Activated CD4-positive, alpha-beta T cell treated with anti-CD3 and anti-CD28 coated beads for 4 hours (primary cell): ENCODE results near the gene ZNF138.

Experiments used
- DNase-seq, 2 donors: peaks; one replicate each; pipeline ENCODE4 v3.0.0-alpha.2; 2020

ZNF138 gene

DNA sequence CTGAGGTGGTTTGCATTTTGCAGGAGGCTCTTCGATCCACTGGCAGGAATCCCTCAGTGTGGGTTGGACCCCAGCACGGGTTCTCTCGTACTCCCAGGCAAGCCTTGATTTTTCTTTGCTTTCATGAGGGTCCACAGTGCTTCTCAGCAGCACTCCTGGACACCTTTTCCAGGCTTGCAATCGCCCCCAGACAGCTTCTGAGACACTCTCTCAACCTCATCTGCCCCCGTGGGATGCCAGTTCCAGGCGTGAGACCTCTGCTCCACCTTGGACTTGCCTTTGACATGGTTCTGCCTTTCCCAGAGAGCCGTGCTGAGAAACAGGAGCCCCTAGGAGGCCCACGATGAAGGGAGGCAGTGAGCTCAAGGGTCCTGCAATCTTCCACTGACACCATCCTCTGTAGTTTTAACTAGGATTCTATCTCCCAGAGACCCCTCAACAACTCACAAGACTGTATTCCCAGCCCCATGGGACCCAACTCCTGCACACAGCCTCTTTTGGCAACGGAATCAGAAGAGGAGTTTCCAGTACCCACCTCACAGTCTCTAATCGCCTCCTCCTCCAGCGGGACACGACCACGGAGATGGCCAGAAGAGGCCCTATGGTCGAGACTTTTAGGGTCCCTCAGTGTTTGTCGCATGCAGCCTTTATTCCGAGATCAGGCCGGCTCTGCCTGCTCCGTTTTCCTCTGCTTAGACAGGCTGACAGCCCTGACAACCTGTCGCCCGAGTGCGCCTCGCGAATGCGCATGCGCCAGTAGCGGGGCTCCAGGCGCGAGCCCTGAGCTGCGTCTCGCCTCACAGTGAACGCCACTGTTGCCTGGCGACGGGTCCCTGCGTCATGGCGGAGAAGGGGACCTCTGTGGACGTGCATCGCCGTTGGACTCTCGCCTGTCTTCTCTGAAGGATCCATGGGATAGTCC is 82.8 kb downstream of the ZNF138 start:
- peak; percentile 52 to 61 for DNase-seq

DNA sequence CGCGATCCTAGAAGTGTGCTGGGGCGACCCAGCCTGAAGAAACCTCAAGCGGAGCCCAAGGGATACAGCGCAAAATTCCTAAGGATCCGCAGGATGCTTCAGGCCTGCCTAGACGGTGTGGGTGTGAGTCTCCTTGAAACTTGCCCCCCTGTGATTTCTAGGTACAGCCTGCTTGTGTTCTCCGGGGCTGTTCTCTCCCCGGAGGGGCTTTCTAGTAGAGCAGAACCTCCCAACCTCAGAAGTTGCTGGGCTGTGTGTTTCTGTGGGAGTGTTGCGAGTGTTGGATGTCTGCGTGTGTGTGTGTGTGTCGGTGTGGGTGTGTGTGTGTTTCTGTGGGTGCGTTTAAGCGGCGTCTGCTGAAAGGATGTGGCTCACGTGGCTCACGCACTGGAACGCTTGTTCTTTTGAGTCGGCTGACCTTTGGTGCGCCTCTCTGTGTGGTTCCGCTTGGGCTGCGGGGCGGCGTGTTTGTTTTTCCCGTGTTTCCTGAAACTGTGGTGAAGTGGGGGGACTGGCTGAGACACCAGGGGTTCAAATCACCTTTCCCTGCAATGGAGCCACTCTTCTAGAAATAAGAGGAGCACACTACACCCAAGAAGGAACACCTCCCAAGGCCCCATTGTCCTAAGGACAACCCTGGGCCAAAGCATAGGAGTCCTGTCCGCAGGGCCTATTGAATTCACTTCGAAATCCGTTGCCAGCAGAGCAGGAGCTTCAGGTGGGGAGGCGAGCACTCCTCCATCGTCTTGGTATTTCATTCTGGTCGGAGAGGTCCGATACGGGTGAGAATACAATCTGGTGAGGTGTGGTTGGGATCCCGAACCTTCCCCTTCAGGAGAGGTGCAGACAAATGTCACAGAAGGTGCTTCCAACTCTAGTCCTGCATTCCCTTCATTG is 83.7 kb downstream of the ZNF138 start:
- no peak for DNase-seq

DNA sequence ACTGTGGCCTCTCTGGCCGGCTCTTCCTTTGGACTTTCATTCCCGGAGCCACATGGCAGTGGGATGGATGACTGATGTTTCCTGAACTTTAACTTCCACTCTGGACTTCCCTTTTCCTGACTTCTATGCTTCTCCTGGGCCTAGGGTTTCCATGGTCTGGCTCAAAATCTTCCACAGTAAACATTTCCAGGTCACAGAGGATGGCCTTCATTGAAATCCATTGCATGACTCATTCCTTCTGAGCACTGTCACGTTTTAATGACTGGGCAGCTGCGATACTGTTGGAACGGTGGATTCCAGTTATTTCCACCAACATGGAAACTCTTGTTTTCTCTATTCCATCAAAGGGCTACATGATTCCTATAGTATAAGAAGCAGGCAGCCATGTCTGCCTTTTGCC is 84.5 kb downstream of the ZNF138 start:
- DNase-seq, result no peak

DNA sequence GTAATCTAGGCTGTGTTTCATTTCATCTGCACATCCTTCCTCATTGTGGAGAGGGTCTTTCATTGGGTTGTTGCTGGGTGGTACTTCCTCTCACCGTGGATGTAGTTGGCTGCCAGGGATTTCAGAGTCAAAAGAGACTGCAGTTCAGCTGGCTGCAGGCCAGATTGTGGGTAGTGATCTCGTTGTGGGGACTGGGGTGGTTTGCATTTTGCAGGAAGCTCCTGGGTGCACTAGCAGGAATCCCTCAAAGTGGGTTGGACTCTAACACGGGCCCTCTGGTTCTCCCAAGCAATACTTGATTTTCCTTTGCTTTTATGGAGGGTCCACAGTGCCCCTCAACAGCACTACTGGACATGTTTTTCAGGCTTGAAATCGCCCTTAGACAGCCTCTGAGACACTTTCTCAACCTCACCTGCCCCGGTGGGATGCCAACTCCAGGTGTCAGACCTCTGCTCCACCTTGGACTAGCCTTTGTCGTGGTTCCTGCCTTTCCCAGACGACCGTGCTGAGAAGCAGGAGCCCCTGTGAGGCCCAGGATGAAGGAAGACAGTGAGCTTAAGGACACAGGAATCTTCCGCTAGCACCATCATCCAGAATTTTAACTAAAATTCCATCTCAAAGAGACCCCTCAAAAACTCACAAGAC is 85.0 kb downstream of the ZNF138 start:
- no peak for DNase-seq

DNA sequence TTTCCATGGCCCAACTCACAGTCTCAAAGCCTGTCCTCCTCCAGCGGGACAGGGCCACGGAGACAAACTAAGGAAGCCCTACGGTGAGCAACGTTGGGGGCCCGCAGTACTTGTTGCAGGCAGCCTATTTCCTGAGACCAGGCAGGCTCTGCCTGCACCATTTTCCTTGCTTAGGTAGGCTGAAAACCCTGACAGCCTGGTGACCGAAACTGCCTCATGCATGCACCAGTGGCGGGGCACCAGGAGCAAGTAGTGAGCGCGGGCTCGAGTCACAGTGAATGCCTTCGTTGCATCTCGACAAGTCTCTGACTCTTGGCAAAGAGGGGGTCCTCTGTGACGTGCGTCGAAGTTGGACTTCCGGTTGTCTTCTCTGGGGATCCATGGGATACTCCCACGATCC is 85.6 kb downstream of the ZNF138 start:
- no peak for DNase-seq

DNA sequence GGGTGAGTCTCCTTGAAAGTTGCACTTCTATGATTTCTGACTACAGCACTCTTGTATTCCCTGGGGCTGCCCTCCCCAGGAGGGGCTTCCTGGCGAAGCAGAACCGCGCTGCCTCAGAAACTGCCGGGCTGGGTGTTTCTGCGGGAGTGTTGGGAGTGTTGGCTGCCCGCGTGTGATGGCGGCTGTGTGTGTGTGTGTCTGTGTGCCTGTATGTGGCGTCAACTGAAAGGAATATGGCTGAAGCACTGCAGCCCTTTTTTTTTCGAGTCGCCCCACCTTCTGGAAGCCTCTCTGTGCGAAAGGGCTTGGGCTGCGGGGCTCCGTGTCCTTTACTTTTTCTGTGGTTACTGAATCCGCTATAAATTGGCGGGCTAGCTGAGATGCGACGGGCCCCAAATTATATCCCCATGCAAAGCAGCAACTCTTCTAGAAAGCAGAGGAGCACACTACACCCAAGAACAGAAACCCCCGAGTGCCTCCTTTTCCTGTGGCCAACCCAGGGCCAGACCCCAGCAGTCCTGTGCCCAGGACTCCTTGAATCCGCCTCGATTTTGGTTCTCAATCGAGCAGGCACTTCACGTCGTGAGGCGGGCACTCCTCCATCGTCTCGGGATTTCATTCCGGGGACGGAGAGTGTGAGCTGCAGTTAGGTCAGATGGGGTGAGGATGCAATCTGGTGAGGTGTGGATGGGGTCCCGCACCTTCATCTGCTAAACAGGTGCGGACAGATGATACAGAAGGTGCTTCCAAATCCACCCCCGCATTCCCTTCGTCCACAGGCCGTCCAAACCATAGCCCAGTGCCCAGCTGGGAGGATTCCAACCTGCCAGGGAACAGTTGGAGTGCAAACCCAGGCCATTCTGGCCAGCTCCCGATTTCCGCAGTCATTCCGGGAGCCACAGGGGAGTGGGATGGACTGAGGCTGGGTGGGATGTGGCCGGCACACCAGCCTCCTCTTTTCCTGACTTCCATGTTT is 86.4 kb downstream of the ZNF138 start:
- no peak for DNase-seq

DNA sequence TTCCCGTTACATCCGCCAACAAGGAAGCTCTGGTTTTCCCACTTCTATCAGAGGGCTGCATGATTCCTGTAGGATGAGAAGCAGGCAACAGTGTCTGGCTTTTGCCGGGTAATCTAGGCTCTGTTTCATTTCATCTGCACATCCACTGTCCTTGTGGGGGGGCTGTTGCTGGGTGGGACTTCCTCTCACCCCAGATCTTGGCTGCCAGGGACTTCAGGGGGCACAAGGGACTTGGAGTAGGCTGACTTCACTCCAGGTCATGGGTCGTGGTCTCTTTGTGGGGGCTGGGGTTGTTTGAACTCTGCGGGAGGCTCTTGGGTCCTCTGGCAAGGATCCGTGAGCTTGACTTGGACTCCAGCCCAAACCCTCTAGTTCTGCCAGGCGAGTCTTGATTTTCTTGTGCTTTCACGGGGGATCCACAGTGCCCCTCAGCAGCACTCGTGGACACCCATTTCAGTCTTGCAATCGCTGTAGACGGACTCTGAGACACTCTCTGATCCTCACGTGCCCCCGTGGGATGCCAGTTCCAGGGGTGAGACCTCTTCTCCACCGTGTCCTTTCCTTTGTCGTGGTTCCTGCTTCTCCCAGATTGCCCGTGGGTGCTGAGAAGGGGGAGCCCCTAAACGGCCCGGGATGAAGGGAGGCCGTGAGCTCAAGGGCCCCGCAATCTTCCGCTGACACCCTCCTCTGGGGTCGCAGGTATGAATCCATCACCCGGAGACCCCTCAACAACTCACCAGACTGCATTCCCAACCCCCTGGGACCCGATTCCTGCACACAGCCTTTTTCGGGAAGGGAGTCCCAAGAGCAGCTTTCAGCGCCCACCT is 87.4 kb downstream of the ZNF138 start:
- no peak for DNase-seq

DNA sequence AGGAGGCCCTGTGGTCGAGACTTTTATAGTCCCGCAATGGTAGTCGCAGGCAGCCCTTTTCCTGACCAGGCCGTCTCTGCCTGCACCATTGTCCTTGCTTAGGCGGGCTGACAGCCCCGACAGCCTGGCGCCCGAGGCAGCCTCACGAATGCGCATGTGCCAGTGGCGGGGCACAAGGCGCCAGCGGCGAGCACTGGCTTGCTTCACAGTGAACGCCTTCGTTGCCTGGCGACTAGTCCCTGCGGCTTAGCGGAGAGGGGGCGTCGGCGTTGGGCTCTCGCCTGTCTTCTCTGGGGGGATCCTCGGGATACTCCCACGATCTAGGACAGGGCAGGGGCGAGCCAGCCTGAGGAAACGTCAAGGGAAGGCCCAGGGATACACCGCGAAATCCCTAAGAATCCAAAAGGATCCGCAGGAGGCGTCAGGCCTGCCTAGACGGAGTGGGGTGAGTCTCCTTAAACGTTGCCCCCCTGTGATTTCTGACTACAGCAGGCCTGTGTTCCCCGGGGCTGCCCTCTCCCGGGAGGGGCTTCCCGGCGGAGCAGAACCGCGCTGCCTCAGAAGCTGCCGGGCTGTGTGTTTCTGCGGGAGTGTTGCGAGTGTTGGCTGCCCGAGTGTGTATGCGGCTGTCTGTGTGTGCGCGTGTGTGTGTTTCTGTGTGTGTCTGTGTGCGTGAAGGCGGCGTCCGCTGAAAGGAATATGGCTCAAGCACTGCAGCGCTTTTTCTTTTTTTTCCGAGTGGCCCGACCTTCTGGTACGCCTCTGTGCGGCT is 88.3 kb downstream of the ZNF138 start:
- DNase-seq, result no peak
